Peyer's patch (tissue), 4 donors: Measurements from ENCODE around the gene ITGA7.

Source experiments
- CTCF ChIP-seq, 6 experiments: fragments of 450-650 bp in 4 of 6; fragments of 200-600 bp in 2 of 6; sonication (generic) in 1 of 6; IDR thresholded peaks; one replicate each; pipeline ENCODE4 v1.5.1; 2017 to 2019; ENCODE audit warnings: antibody characterized with exemption in 6 of 6, mild to moderate bottlenecking in 3 of 6, moderate library complexity in 1 of 6
- POLR2A ChIP-seq, 2 donors: fragments of 450-650 bp; IDR thresholded peaks; one replicate each; pipeline ENCODE4 v1.5.1; 2017; ENCODE audit warnings: antibody characterized with exemption in 2 of 2, mild to moderate bottlenecking in 2 of 2, moderate library complexity in 2 of 2

DNA sequence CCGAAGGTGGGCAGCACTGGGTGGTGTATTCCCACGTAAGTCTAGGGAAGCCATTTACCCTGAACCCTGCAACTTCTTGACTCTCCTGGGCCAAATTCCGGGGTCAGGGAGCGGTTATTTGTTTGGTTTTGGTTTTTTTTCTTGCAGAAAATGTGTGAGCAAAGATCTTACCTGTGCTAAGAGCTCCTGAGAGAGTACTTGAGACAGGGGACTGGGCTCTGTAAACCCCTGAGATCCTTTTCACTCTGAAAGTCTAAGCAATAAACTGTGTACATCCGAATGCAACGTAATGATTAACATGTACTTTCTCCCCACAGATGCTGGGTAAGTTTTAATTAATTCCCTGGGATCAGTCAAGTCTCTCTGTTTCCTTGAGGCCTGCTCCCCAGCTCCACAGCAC, 49.5 kb downstream of the ITGA7 start:
- TF ChIP-seq POLR2A (IDR thresholded peaks at IDR 0.05) (no peak), CTCF (IDR thresholded peaks at IDR 0.05) (no peak)
